GM12873 (cell line): Measurements from ENCODE around the gene CCER1.

ENCODE experiments used
- CTCF ChIP-seq: IDR thresholded peaks from 2 replicates; pipeline ENCODE4 v1.5.1; 2012; ENCODE audit warnings: low read depth, mild to moderate bottlenecking, moderate library complexity, low read length, control low read depth; ENCODE audit not compliant: insufficient read depth; ENCODE audit errors: missing control alignments

CCER1 gene

GRCh38 chr12:90939382-90939781 lies 15.6 kb downstream of the CCER1 start:
- TF ChIP-seq CTCF: no peak

GRCh38 chr12:90938451-90938850 lies 16.5 kb downstream of the CCER1 start:
- TF ChIP-seq CTCF: no peak

GRCh38 chr12:90937651-90938050 lies 17.3 kb downstream of the CCER1 start:
- no peak for TF ChIP-seq CTCF

- no peak for TF ChIP-seq CTCF
Observed at GRCh38 chr12:90936230-90937005, 18.6 kb downstream of the CCER1 start.

GRCh38 chr12:90925562-90925961 lies 29.4 kb downstream of the CCER1 start:
- TF ChIP-seq CTCF: no peak

- TF ChIP-seq CTCF: no peak
Observed at GRCh38 chr12:90924406-90924805, 30.6 kb downstream of the CCER1 start.

- TF ChIP-seq CTCF: no peak
Observed at GRCh38 chr12:90922145-90922627, 32.8 kb downstream of the CCER1 start.
